Lower lobe of right lung (tissue), 2 donors: ENCODE results near the gene TH. TPM values are rescaled to one million over a fixed set of nuclear protein-coding genes. Genes with fewer than 3 reads are reported as not detected.

ENCODE experiments used
- ATAC-seq, 2 donors: fragments of 200-7000 bp; cut with Tn5 transposase; one replicate each; pipeline ENCODE4 v1.9.1; 2020 to 2022; ENCODE audit warnings: mild to moderate bottlenecking in 2 of 2, moderate library complexity in 2 of 2
- DNase-seq: peaks from one replicate; pipeline ENCODE4 v3.0.0-alpha.2; 2020
- H3K27ac ChIP-seq: fragments of 200-600 bp; one replicate; pipeline ENCODE4 v1.8.0; 2022
- H3K27me3 ChIP-seq: fragments of 200-600 bp; one replicate; pipeline ENCODE4 v1.8.0; 2022; ENCODE audit warnings: low read depth
- H3K36me3 ChIP-seq: fragments of 200-600 bp; one replicate; pipeline ENCODE4 v1.8.0; 2022; ENCODE audit warnings: mild to moderate bottlenecking
- H3K4me1 ChIP-seq: fragments of 200-600 bp; one replicate; pipeline ENCODE4 v1.8.0; 2022
- H3K4me3 ChIP-seq: fragments of 200-600 bp; one replicate; pipeline ENCODE4 v1.8.0; 2022; ENCODE audit warnings: mild to moderate bottlenecking
- H3K9me3 ChIP-seq: fragments of 200-600 bp; one replicate; pipeline ENCODE4 v1.8.0; 2022
- CTCF ChIP-seq: fragments of 200-600 bp; IDR thresholded peaks from one replicate; pipeline ENCODE4 v1.8.0; 2022; ENCODE audit warnings: antibody characterized with exemption, mild to moderate bottlenecking
- intact Hi-C: fragments of 100-400 bp; cut with DNase I; formaldehyde crosslinking; loops from one replicate; pipeline ENCODE4 v1.11.0; 2022
- total RNA-seq: library from RNA; stranded (reverse); fragmentation: NEBNext Ultra II Directional; extraction: Animal tissue kit (Norgen Biotek cat#: 25700); gene quantifications from one replicate; pipeline ENCODE4 v1.2.1, GENCODE V29; 2021
- donor health status: DM: no; HTN: yes; CAD: no; lungs with severe emphysema.

TH gene
- total RNA-seq, 1 donor from 2014 or later: not detected

- Histone ChIP-seq H3K27ac (peak overlapping the region; percentile 41), H3K36me3 (no peaks in the 10 kb centered on the region), H3K27me3 (no peaks in the 10 kb centered on the region), H3K9me3 (no peaks in the 10 kb centered on the region), H3K4me3 (no peak overlapping the region), H3K4me1 (peaks cover 7% of the 10 kb centered on the region)
- no peak for TF ChIP-seq CTCF
- ATAC-seq: peak; percentile 61 to 78
- intact Hi-C loops: no loop called here
- DNase-seq: peak; percentile 79
These were observed 30.7 kb upstream of the TH start for GRCh38 chr11:2202071-2202899.

GRCh38 chr11:2201542-2201941, 29.9 kb upstream of the TH start:
- no peak overlapping the region for H3K27ac ChIP-seq
- no peaks in the 10 kb centered on the region for H3K9me3 ChIP-seq
- TF ChIP-seq CTCF: no peak
- no peaks in the 10 kb centered on the region for H3K36me3 ChIP-seq
- no peak for ATAC-seq
- intact Hi-C loops: no loop called here
- peak; percentile 2 for DNase-seq
- peaks cover 7% of the 10 kb centered on the region for H3K4me1 ChIP-seq
- no peaks in the 10 kb centered on the region for H3K27me3 ChIP-seq
- H3K4me3 ChIP-seq: no peak overlapping the region

- DNase-seq (no peak), ATAC-seq (no peak)
- no peaks in the 10 kb centered on the region for H3K36me3 ChIP-seq
- no peak overlapping the region for H3K4me3 ChIP-seq
- intact Hi-C loops: no loop called here
- no peaks in the 10 kb centered on the region for H3K27me3 ChIP-seq
- H3K9me3 ChIP-seq: no peaks in the 10 kb centered on the region
- no peak for TF ChIP-seq CTCF
- H3K4me1 ChIP-seq: peaks cover 7% of the 10 kb centered on the region
- H3K27ac ChIP-seq: no peak overlapping the region
These were observed 29.4 kb upstream of the TH start for GRCh38 chr11:2200957-2201519.

- ATAC-seq (no peak), DNase-seq (peak; percentile 28)
- intact Hi-C loops: no loop called here
- Histone ChIP-seq H3K4me1 (peaks cover 7% of the 10 kb centered on the region), H3K9me3 (no peaks in the 10 kb centered on the region), H3K27ac (no peak overlapping the region), H3K27me3 (peaks cover under 1% of the 10 kb centered on the region), H3K36me3 (no peaks in the 10 kb centered on the region), H3K4me3 (no peak overlapping the region)
- no peak for TF ChIP-seq CTCF
These were observed 28.9 kb upstream of the TH start for GRCh38 chr11:2200536-2200935.

- no peak for TF ChIP-seq CTCF
- intact Hi-C loops: no loop called here
- Histone ChIP-seq H3K9me3 (no peaks in the 10 kb centered on the region), H3K4me1 (peaks cover 7% of the 10 kb centered on the region), H3K36me3 (no peaks in the 10 kb centered on the region), H3K27ac (no peak overlapping the region), H3K4me3 (no peak overlapping the region), H3K27me3 (peaks cover 6% of the 10 kb centered on the region)
- DNase-seq: peak; percentile 41
- no peak for ATAC-seq
These were observed 28.1 kb upstream of the TH start for GRCh38 chr11:2199466-2200341.
